SK-N-SH (cell line): ENCODE measurements around the gene GUCY2D. TPM values are rescaled to one million over a fixed set of nuclear protein-coding genes. Genes with fewer than 3 reads are reported as not detected.

Source experiments
- CTCF ChIA-PET: fragments of 300-600, 350-600 bp; formaldehyde crosslinking; extraction: SDS; loops from one replicate; lab custom pipeline; 2021; lab: Yijun Ruan, JAX
- POLR2A ChIA-PET: fragments of 350-600 bp; sonication (Branson Sonifier 250); formaldehyde crosslinking; extraction: SDS; loops from one replicate; lab custom pipeline; 2020; ENCODE audit warnings: antibody characterized with exemption, inconsistent platforms; lab: Yijun Ruan, JAX
- DNase-seq: peaks from one replicate; pipeline ENCODE4 v3.0.0; 2012
- H2AFZ ChIP-seq: fragments of 200-600 bp; sonication (generic); 2 replicates; pipeline ENCODE4 v1.8.1; 2016; ENCODE audit warnings: antibody characterized with exemption, mild to moderate bottlenecking, low read depth
- H3F3A ChIP-seq: fragments of 200-600 bp; sonication (generic); replicated peaks from 2 replicates; pipeline ENCODE3; 2016; ENCODE audit warnings: antibody characterized with exemption, mild to moderate bottlenecking; ENCODE audit not compliant: insufficient read depth
- H3K27ac ChIP-seq, 2 experiments: fragments of 200-500 bp in 1 of 2; fragments of 200-600 bp in 1 of 2; sonication (Bioruptor generic) in 1 of 2; sonication (generic), shearing (Covaris generic) in 1 of 2; 2 replicates each; pipeline versions ENCODE4 v1.5.1 to v1.6.1; 2014 to 2016; ENCODE audit warnings: low read depth in 2 of 2, inconsistent platforms in 1 of 2, low read length in 1 of 2, mild to moderate bottlenecking in 1 of 2, mixed read lengths in 1 of 2
- H3K27me3 ChIP-seq: fragments of 200-600 bp; sonication (generic), shearing (Covaris generic); 2 replicates; pipeline ENCODE4 v1.6.1; 2016; ENCODE audit warnings: mixed run types; ENCODE audit not compliant: insufficient read depth
- H3K36me3 ChIP-seq, 2 experiments: fragments of 200-500 bp in 1 of 2; fragments of 200-600 bp in 1 of 2; sonication (Bioruptor generic) in 1 of 2; sonication (generic) in 1 of 2; replicated peaks in 1 of 2; 2 replicates each; pipeline versions ENCODE3 to v1.5.1; 2014 to 2016; ENCODE audit warnings: low read length in 1 of 2, mild to moderate bottlenecking in 1 of 2; ENCODE audit not compliant: insufficient read depth in 2 of 2, control insufficient read depth in 1 of 2
- H3K4me1 ChIP-seq, 2 experiments: fragments of 200-500 bp in 1 of 2; fragments of 200-600 bp in 1 of 2; sonication (Bioruptor generic) in 1 of 2; sonication (generic), shearing (Covaris generic) in 1 of 2; 2 replicates each; pipeline versions ENCODE4 v1.5.1 to v1.6.1; 2014 to 2016; ENCODE audit warnings: low read depth in 1 of 2, low read length in 1 of 2, mixed run types in 1 of 2; ENCODE audit not compliant: insufficient read depth in 2 of 2, control insufficient read depth in 1 of 2
- H3K4me2 ChIP-seq: fragments of 200-600 bp; sonication (generic), shearing (Covaris generic); 2 replicates; pipeline ENCODE4 v1.6.1; 2017; ENCODE audit warnings: mixed run types
- H3K4me3 ChIP-seq, 2 experiments: fragments of 200-500 bp in 1 of 2; fragments of 200-600 bp in 1 of 2; sonication (Bioruptor generic) in 1 of 2; sonication (generic), shearing (Covaris generic) in 1 of 2; 2 replicates each; pipeline versions ENCODE4 v1.5.1 to v1.8.1; 2014 to 2016; ENCODE audit warnings: low read depth in 2 of 2, inconsistent platforms in 1 of 2, low read length in 1 of 2, mild to moderate bottlenecking in 1 of 2, mixed read lengths in 1 of 2, moderate library complexity in 1 of 2
- H3K79me2 ChIP-seq: fragments of 200-600 bp; sonication (generic); 2 replicates; pipeline ENCODE4 v1.8.1; 2017; ENCODE audit warnings: mild to moderate bottlenecking; ENCODE audit not compliant: insufficient read depth
- H3K9ac ChIP-seq: fragments of 200-600 bp; sonication (generic); 2 replicates; pipeline ENCODE4 v1.6.1; 2017; ENCODE audit warnings: mixed run types
- H3K9me2 ChIP-seq: fragments of 200-600 bp; sonication (generic); 2 replicates; pipeline ENCODE4 v1.6.1; 2017; ENCODE audit warnings: mixed run types
- H3K9me3 ChIP-seq: fragments of 200-600 bp; sonication (generic); 2 replicates; pipeline ENCODE4 v1.6.1; 2017; ENCODE audit warnings: mixed run types, mild to moderate bottlenecking, moderate library complexity
- H4K20me1 ChIP-seq: fragments of 200-600 bp; sonication (generic); 2 replicates; pipeline ENCODE4 v1.6.1; 2017; ENCODE audit warnings: mild to moderate bottlenecking, mixed run types; ENCODE audit not compliant: insufficient read depth
- CTCF ChIP-seq: fragments of 200-600 bp; sonication (generic); IDR thresholded peaks from 2 replicates; pipeline ENCODE4 v1.6.1; 2017; ENCODE audit warnings: antibody characterized with exemption, mild to moderate bottlenecking, moderate library complexity
- ELF1 ChIP-seq: IDR thresholded peaks from 2 replicates; pipeline ENCODE4 v1.4.0; 2012
- EP300 ChIP-seq, 2 experiments: IDR thresholded peaks; 2 replicates each; pipeline versions ENCODE4 v1.4.0 to v1.6.1; 2012; ENCODE audit warnings: borderline replicate concordance in 1 of 2, low read depth in 1 of 2, low read length in 1 of 2
- FOSL2 ChIP-seq: IDR thresholded peaks from 2 replicates; pipeline ENCODE4 v1.4.0; 2012; ENCODE audit warnings: low read depth, mild to moderate bottlenecking, moderate library complexity, borderline replicate concordance
- FOXJ3 ChIP-seq: sonication (generic); formaldehyde crosslinking; IDR thresholded peaks from 2 replicates; pipeline ENCODE4 v1.5.1; 2020; ENCODE audit warnings: mild to moderate bottlenecking, missing genetic modification reagents
- FOXM1 ChIP-seq: IDR thresholded peaks from 2 replicates; pipeline ENCODE4 v1.4.0; 2012; ENCODE audit warnings: low read depth, mild to moderate bottlenecking
- GABPA ChIP-seq: IDR thresholded peaks from 2 replicates; pipeline ENCODE4 v1.4.0; 2012; ENCODE audit warnings: low read depth, mild to moderate bottlenecking
- GATA2 ChIP-seq: sonication (generic); formaldehyde crosslinking; IDR thresholded peaks from 2 replicates; pipeline ENCODE4 v1.5.0; 2020; ENCODE audit warnings: mild to moderate bottlenecking, missing genetic modification reagents
- JUND ChIP-seq: IDR thresholded peaks from 2 replicates; pipeline ENCODE4 v1.4.0; 2012
- MEF2A ChIP-seq: IDR thresholded peaks from 2 replicates; pipeline ENCODE4 v1.4.0; 2012; ENCODE audit warnings: low read depth, borderline replicate concordance
- NRF1 ChIP-seq: IDR thresholded peaks from 2 replicates; pipeline ENCODE4 v1.6.1; 2012; ENCODE audit warnings: low read depth, mild to moderate bottlenecking, low read length
- POLR2AphosphoS5 ChIP-seq: IDR thresholded peaks from 2 replicates; pipeline ENCODE4 v1.6.1; 2012; ENCODE audit warnings: low read depth, low read length
- RAD21 ChIP-seq: IDR thresholded peaks from 2 replicates; pipeline ENCODE4 v1.6.1; 2012; ENCODE audit warnings: mild to moderate bottlenecking, low read length
- RCOR1 ChIP-seq: fragments of 150-350 bp; IDR thresholded peaks from 2 replicates; pipeline ENCODE4 v1.6.1; 2017; ENCODE audit warnings: antibody characterized with exemption, low read length
- RFX5 ChIP-seq: IDR thresholded peaks from 2 replicates; pipeline ENCODE4 v1.6.1; 2012; ENCODE audit warnings: mild to moderate bottlenecking, improper control_type of control experiment, low read length
- RXRA ChIP-seq: IDR thresholded peaks from 2 replicates; pipeline ENCODE4 v1.4.0; 2012; ENCODE audit warnings: low read depth, mild to moderate bottlenecking, borderline replicate concordance
- SIN3A ChIP-seq: IDR thresholded peaks from 2 replicates; pipeline ENCODE4 v1.6.1; 2012; ENCODE audit warnings: low read depth, mild to moderate bottlenecking, low read length, moderate library complexity, borderline replicate concordance
- TAF1 ChIP-seq: IDR thresholded peaks from 2 replicates; pipeline ENCODE4 v1.6.1; 2012; ENCODE audit warnings: low read depth, mild to moderate bottlenecking, low read length, moderate library complexity, borderline replicate concordance
- TCF12 ChIP-seq: IDR thresholded peaks from 2 replicates; pipeline ENCODE4 v1.4.0; 2012
- TEAD4 ChIP-seq: IDR thresholded peaks from 2 replicates; pipeline ENCODE4 v1.4.0; 2012; ENCODE audit warnings: mild to moderate bottlenecking, borderline replicate concordance; ENCODE audit not compliant: insufficient read depth
- WGBS: methylation state at CpG from one replicate; pipeline ENCODE4 v1.1.6; 2017; ENCODE audit warnings: low lambda C conversion rate; 5-methylcytosine and 5-hydroxymethylcytosine counted together
- polyA plus RNA-seq, 3 experiments: library from polyadenylated mRNA; depleted of rRNA; stranded (reverse); fragments of >200 nt; gene quantifications; 2 replicates each; pipeline ENCODE4 v1.2.3, GENCODE V29; 2012
- TF ChIP-seq, protein P1 (sequence below): IDR thresholded peaks from 2 replicates; pipeline ENCODE4 v1.4.0; 2012; ENCODE audit warnings: low read depth, borderline replicate concordance
- TF ChIP-seq, protein P2 (sequence below): fragments of 150-350 bp; IDR thresholded peaks from 2 replicates; pipeline ENCODE4 v1.6.1; 2017; ENCODE audit warnings: antibody characterized with exemption, low read length, low read depth, borderline replicate concordance

Gene GUCY2D
- polyA plus RNA-seq, 1 of the 3 experiments (the other 2 are of a cell fraction) = not detected

GRCh38 chr17:8063761-8064534 is 61.5 kb downstream of the GUCY2D start:
- H3K27ac ChIP-seq = no peak overlapping the region
- no peaks in the 10 kb centered on the region for H3F3A ChIP-seq
- no peak overlapping the region for H3K9ac ChIP-seq
- peaks cover 79% of the 10 kb centered on the region for H3K27me3 ChIP-seq
- no peaks in the 10 kb centered on the region for H3K9me3 ChIP-seq
- no peaks in the 10 kb centered on the region for H3K9me2 ChIP-seq
- H2AFZ ChIP-seq = no peak overlapping the region
- H3K4me2 ChIP-seq = no peak overlapping the region
- WGBS = 16% methylated on average over 20 of the region's 28 CpGs
- no peak overlapping the region for H3K4me3 ChIP-seq
- DNase-seq = no peak
- no peaks in the 10 kb centered on the region for H3K36me3 ChIP-seq
- H3K79me2 ChIP-seq = no peaks in the 10 kb centered on the region
- CTCF ChIA-PET = interaction anchor here (1.1 to 8.4 kb wide), 5 partner anchors 9 to 54 kb away, joined by 3 to 114 read pairs (median 9); partner anchors contain the start of gene ALOXE3
- POLR2A ChIA-PET = no interaction called here
- H3K4me1 ChIP-seq = peaks cover 4 to 5% of the 10 kb centered on the region in 2 experiments; a peak in 1 of 4 replicates
- TF ChIP-seq RAD21 = no peak
- TF ChIP-seq RCOR1 = no peak
- TF ChIP-seq, protein P1, sequence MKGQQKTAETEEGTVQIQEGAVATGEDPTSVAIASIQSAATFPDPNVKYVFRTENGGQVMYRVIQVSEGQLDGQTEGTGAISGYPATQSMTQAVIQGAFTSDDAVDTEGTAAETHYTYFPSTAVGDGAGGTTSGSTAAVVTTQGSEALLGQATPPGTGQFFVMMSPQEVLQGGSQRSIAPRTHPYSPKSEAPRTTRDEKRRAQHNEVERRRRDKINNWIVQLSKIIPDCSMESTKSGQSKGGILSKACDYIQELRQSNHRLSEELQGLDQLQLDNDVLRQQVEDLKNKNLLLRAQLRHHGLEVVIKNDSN = no peak
- TF ChIP-seq POLR2AphosphoS5 = no peak
- TF ChIP-seq GABPA = no peak
- TF ChIP-seq, protein P2, sequence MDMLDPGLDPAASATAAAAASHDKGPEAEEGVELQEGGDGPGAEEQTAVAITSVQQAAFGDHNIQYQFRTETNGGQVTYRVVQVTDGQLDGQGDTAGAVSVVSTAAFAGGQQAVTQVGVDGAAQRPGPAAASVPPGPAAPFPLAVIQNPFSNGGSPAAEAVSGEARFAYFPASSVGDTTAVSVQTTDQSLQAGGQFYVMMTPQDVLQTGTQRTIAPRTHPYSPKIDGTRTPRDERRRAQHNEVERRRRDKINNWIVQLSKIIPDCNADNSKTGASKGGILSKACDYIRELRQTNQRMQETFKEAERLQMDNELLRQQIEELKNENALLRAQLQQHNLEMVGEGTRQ = no peak
- no peak for TF ChIP-seq MEF2A
- no peak for TF ChIP-seq RFX5
- TF ChIP-seq FOSL2 = no peak
- TF ChIP-seq EP300 (IDR thresholded peaks at IDR 0.05; ENCODE audit: borderline replicate concordance in 1 of 2, low read depth in 1 of 2, low read length in 1 of 2) = no peak
- no peak for TF ChIP-seq ELF1
- TF ChIP-seq SIN3A = no peak
- TF ChIP-seq TCF12 = no peak
- no peak for TF ChIP-seq FOXM1
- no peak for TF ChIP-seq JUND
- TF ChIP-seq GATA2 (CRISPR knock-in tag) = no peak
- no peak for TF ChIP-seq RXRA
- no peak for TF ChIP-seq NRF1
- no peaks in the 10 kb centered on the region for H4K20me1 ChIP-seq

- H2AFZ ChIP-seq = no peak overlapping the region
- H3K36me3 ChIP-seq = no peaks in the 10 kb centered on the region
- no peaks in the 10 kb centered on the region for H3K9me3 ChIP-seq
- no peak overlapping the region for H3K4me3 ChIP-seq
- no peaks in the 10 kb centered on the region for H3K9me2 ChIP-seq
- no peak overlapping the region for H3K4me2 ChIP-seq
- H4K20me1 ChIP-seq = no peaks in the 10 kb centered on the region
- no peak for DNase-seq
- 11% methylated on average over 6 of the region's 6 CpGs for WGBS
- H3K27ac ChIP-seq = no peak overlapping the region
- peaks cover 3 to 4% of the 10 kb centered on the region in 2 experiments; a peak in 1 of 4 replicates for H3K4me1 ChIP-seq
- peaks cover 76% of the 10 kb centered on the region for H3K27me3 ChIP-seq
- CTCF ChIA-PET = interaction anchor here (0.7 to 2.2 kb wide), 6 partner anchors 9 to 48 kb away, joined by 3 to 10 read pairs (median 6); no protein-coding TSS in a partner anchor
- POLR2A ChIA-PET = no interaction called here
- H3K9ac ChIP-seq = no peak overlapping the region
- H3K79me2 ChIP-seq = no peaks in the 10 kb centered on the region
- H3F3A ChIP-seq = no peaks in the 10 kb centered on the region
- TF ChIP-seq, protein P1 = no peak
- TF ChIP-seq GABPA (no peak), TEAD4 (no peak), TAF1 (no peak), GATA2 (CRISPR knock-in tag) (no peak), JUND (no peak), POLR2AphosphoS5 (no peak), CTCF (no peak), FOXM1 (no peak), RXRA (no peak), FOXJ3 (no peak), NRF1 (no peak)
- TF ChIP-seq, protein P2 = no peak
These were observed 62.2 kb downstream of the GUCY2D start for GRCh38 chr17:8064561-8065019.
